ENCODE data around the gene SHH.

The SHH gene

GRCh38 chr7:155831807-155832524, 19.7 kb upstream of the SHH start:
- ChIA-PET CTCF (interaction anchor here (0.6 kb wide), 1 partner anchor 29 kb away, joined by 3 read pairs; no protein-coding TSS in a partner anchor), POLR2A (no interaction called here)
- Histone ChIP-seq H3K9me3 (ENCODE audit: control insufficient read depth, insufficient read depth, low read depth, low read length) (no peaks in the 10 kb centered on the region), H3K4me3 (ENCODE audit: low read depth, low read length) (no peak overlapping the region), H3K36me3 (ENCODE audit: control insufficient read depth in 2 of 2, insufficient read depth in 1 of 2, low read length in 2 of 2) (no peaks in the 10 kb centered on the region), H3K4me1 (ENCODE audit: control insufficient read depth, insufficient read depth, low read length) (no peaks in the 10 kb centered on the region), H3K27ac (ENCODE audit: extremely low read depth, low read depth, low read length) (no peak overlapping the region)
- TF ChIP-seq ZNF843 (tag by site-specific recombination; IDR thresholded peaks at IDR 0.05) (no peak), ZNF132 (tag by site-specific recombination; IDR thresholded peaks at IDR 0.05; ENCODE audit: borderline replicate concordance) (no peak), ZBTB26 (tag by site-specific recombination; optimal IDR thresholded peaks at IDR 0.05) (no peak), PRDM1 (tag by site-specific recombination; IDR thresholded peaks at IDR 0.05) (no peak), GLI4 (tag by site-specific recombination; IDR thresholded peaks at IDR 0.05) (no peak), ZNF23 (tag by site-specific recombination; IDR thresholded peaks at IDR 0.05; ENCODE audit: borderline replicate concordance) (no peak), ZBTB11 (tag by site-specific recombination; conservative IDR thresholded peaks at IDR 0.05; ENCODE audit: low read depth) (no peak), HOXA7 (CRISPR knock-in tag; IDR thresholded peaks at IDR 0.05; ENCODE audit: borderline replicate concordance) (no peak), EGR2 (tag by site-specific recombination; IDR thresholded peaks at IDR 0.05; ENCODE audit: low read depth) (no peak), ZNF501 (tag by site-specific recombination; IDR thresholded peaks at IDR 0.05) (no peak)

DNA sequence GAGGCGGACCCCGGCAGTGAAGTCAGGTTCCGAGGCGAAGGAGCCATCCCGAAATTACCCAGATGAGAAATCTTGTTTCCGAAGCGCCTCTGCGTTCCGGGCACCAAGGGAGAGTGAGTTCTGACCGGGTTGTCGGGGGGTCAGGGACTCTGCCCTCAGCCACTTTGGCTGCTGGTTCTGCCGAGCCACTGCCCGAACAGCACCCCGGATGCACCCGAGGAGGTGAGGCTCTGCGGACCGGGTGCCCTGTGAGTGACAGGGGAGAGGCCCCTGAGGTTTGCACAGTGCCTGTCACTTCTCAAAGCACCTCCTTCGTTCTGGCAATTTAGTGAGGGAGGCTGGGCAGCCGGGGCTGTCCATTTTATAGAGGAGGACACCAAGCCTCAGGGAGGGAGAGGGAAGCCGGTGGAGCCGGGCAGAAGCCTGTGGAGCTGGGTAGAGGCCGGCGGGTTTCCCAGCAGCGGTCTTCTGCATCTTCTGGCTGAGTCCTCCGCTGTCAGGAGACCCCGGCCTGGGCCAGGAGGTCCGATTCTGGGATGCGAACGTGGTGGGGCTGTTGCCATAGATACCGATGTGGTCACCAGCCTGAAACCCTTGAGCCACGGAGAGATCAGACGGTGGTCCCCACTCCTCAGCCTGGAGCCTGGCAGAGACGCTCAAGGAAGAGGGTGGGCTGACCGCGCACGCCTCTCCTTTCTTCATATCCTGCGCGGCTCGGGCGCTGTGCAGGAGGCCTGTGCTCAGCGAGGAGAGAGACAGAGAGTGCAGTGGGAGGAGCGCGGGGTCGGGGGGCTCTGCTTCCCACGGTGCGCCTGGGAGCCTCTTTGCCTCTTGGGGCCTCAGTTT, 18.9 kb upstream of the SHH start:
- CTCF ChIA-PET = interaction anchor here (0.6 kb wide), 1 partner anchor 30 kb away, joined by 3 read pairs; no protein-coding TSS in a partner anchor
- Histone ChIP-seq H3K4me3 (ENCODE audit: low read depth, low read length) (no peak overlapping the region), H3K36me3 (ENCODE audit: control insufficient read depth in 2 of 2, insufficient read depth in 1 of 2, low read length in 2 of 2) (no peaks in the 10 kb centered on the region)

More for the DNA sequence above, 18.9 kb upstream of the SHH start:
- Histone ChIP-seq H3K27ac (ENCODE audit: extremely low read depth, low read depth, low read length) (no peak overlapping the region), H3K9me3 (ENCODE audit: control insufficient read depth, insufficient read depth, low read depth, low read length) (no peaks in the 10 kb centered on the region), H3K4me1 (ENCODE audit: control insufficient read depth, insufficient read depth, low read length) (no peaks in the 10 kb centered on the region)
- TF ChIP-seq ZNF26 (tag by site-specific recombination; IDR thresholded peaks at IDR 0.05) = no peak
- no peak for TF ChIP-seq ZNF501 (tag by site-specific recombination; IDR thresholded peaks at IDR 0.05)
- TF ChIP-seq HIC1 (tag by site-specific recombination; IDR thresholded peaks at IDR 0.05) = no peak
- TF ChIP-seq KLF16 (tag by site-specific recombination; IDR thresholded peaks at IDR 0.05) = no peak
- no peak for TF ChIP-seq ZBTB7A (tag by site-specific recombination; IDR thresholded peaks at IDR 0.05; ENCODE audit: low read depth)
- TF ChIP-seq ZNF146 (tag by site-specific recombination; IDR thresholded peaks at IDR 0.05) = no peak
- POLR2A ChIA-PET = no interaction called here
